ENCODE data around the gene NADSYN1.

The NADSYN1 gene

DNA sequence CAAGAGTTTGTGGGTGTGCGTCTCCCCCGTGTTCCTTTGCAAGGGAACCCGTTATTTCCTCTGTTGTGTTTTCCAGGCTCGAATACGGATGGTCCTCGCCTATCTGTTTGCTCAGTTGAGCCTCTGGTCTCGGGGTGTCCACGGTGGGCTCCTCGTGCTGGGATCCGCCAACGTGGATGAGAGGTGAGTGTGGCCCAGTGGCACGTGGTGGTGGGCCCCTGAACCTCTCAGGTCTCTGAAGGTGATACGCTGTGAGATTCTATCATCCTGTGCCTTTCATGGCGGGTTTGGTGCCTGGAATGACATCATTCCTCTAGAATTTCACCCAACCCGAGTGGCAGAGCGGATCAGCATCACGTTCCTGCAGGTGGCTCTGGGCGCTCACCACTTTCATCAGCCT lies 32.5 kb downstream of the NADSYN1 start:
- H2AFZ ChIP-seq (ENCODE audit: low read depth, low read length) = no peak overlapping the region
- TF ChIP-seq EZH2phosphoT487 (IDR thresholded peaks at IDR 0.05; ENCODE audit: low read depth) = no peak
- TF ChIP-seq, protein P1, sequence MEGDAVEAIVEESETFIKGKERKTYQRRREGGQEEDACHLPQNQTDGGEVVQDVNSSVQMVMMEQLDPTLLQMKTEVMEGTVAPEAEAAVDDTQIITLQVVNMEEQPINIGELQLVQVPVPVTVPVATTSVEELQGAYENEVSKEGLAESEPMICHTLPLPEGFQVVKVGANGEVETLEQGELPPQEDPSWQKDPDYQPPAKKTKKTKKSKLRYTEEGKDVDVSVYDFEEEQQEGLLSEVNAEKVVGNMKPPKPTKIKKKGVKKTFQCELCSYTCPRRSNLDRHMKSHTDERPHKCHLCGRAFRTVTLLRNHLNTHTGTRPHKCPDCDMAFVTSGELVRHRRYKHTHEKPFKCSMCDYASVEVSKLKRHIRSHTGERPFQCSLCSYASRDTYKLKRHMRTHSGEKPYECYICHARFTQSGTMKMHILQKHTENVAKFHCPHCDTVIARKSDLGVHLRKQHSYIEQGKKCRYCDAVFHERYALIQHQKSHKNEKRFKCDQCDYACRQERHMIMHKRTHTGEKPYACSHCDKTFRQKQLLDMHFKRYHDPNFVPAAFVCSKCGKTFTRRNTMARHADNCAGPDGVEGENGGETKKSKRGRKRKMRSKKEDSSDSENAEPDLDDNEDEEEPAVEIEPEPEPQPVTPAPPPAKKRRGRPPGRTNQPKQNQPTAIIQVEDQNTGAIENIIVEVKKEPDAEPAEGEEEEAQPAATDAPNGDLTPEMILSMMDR (IDR thresholded peaks at IDR 0.05; ENCODE audit: low read depth, low read length) = no peak
- H3K79me2 ChIP-seq (ENCODE audit: low read length) = no peaks in the 10 kb centered on the region
- H3K4me2 ChIP-seq (ENCODE audit: low read length) = no peak overlapping the region
- H4K20me1 ChIP-seq (ENCODE audit: insufficient read depth, low read length) = 0 out of 2 replicates have a peak, but pooled peaks cover 7% of the 10 kb centered on the region
- H3K9me3 ChIP-seq (ENCODE audit: insufficient read depth, low read length) = no peaks in the 10 kb centered on the region
- H3K4me3 ChIP-seq (ENCODE audit: low read length) = no peak overlapping the region
- peaks cover 12% of the 10 kb centered on the region for H3K4me1 ChIP-seq (ENCODE audit: low read length)
- H3K36me3 ChIP-seq (replicated peaks; ENCODE audit: low read depth, low read length) = peaks cover 48% of the 10 kb centered on the region
- H3K27ac ChIP-seq (ENCODE audit: low read length) = no peak overlapping the region
- H3K9ac ChIP-seq (ENCODE audit: low read length) = no peak overlapping the region
- no peaks in the 10 kb centered on the region for H3K27me3 ChIP-seq (ENCODE audit: low read depth, low read length)

DNA sequence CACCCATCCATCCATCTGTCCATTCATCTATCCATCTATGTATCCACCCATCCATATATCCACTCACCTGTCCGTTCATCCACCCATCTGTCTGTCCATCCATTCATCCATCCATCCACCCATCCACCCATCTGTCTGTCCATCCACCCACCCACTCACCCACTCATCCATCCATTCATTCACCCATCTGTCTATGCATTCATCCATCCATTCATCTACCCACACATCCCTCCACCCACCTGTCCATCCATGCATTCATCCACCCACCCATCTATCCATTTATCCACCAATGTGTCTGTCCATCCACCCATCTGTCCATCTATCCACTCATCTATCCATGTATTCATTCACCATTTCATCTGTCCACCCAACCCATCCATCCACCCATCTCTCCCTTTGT lies 33.3 kb downstream of the NADSYN1 start:
- no peak overlapping the region for H3K4me2 ChIP-seq (ENCODE audit: low read length)
- TF ChIP-seq, protein P1 (IDR thresholded peaks at IDR 0.05; ENCODE audit: low read depth, low read length) = no peak
- no peak for TF ChIP-seq EZH2phosphoT487 (IDR thresholded peaks at IDR 0.05; ENCODE audit: low read depth)
- peaks cover 12% of the 10 kb centered on the region for H3K4me1 ChIP-seq (ENCODE audit: low read length)
- H3K4me3 ChIP-seq (ENCODE audit: low read length) = no peak overlapping the region
- no peak overlapping the region for H3K27ac ChIP-seq (ENCODE audit: low read length)
- H2AFZ ChIP-seq (ENCODE audit: low read depth, low read length) = no peak overlapping the region
- H3K27me3 ChIP-seq (ENCODE audit: low read depth, low read length) = no peaks in the 10 kb centered on the region
- 0 out of 2 replicates have a peak, but pooled peaks cover 7% of the 10 kb centered on the region for H4K20me1 ChIP-seq (ENCODE audit: insufficient read depth, low read length)
- no peak overlapping the region for H3K9ac ChIP-seq (ENCODE audit: low read length)
- H3K79me2 ChIP-seq (ENCODE audit: low read length) = no peaks in the 10 kb centered on the region
- peaks cover 47% of the 10 kb centered on the region for H3K36me3 ChIP-seq (replicated peaks; ENCODE audit: low read depth, low read length)
- H3K9me3 ChIP-seq (ENCODE audit: insufficient read depth, low read length) = no peaks in the 10 kb centered on the region

DNA sequence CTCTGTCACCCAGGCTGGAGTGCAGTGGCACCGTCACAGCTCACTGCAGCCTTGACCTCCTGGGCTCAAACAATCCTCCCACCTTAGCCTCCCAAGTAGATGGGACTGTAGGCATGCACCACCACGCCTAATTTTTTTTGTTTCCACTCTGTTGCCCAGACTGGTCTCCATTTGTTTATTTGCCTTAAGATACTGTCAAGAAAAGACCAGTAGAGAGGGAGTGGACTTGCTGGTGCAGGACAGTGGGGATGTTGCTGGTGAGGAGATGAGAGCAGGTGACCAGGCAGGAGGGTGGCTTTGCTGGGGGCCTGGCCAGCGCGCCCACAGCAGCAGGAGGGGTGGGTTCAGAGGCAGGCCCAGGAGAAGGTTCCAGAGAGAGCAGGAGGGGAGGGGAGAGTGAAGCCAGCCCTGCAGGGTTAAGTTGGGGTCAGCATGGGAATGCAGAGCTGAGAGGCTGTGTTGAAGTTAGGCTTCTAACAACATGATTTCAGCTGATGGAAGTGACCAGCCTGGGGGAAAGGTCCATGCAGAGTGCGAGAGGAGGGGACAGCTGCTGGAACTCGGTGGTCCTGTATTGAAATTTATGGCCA lies 35.8 kb downstream of the NADSYN1 start:
- Histone ChIP-seq H4K20me1 (ENCODE audit: insufficient read depth, low read length) (0 out of 2 replicates have a peak, but pooled peaks cover 2% of the 10 kb centered on the region), H3K79me2 (ENCODE audit: low read length) (no peaks in the 10 kb centered on the region), H3K9me3 (ENCODE audit: insufficient read depth, low read length) (no peaks in the 10 kb centered on the region), H3K9ac (ENCODE audit: low read length) (no peak overlapping the region), H2AFZ (ENCODE audit: low read depth, low read length) (no peak overlapping the region), H3K36me3 (replicated peaks; ENCODE audit: low read depth, low read length) (peaks cover 40% of the 10 kb centered on the region), H3K27me3 (ENCODE audit: low read depth, low read length) (no peaks in the 10 kb centered on the region), H3K4me2 (ENCODE audit: low read length) (peak overlapping the region; percentile 46), H3K27ac (ENCODE audit: low read length) (no peak overlapping the region), H3K4me1 (ENCODE audit: low read length) (peaks cover 12% of the 10 kb centered on the region), H3K4me3 (ENCODE audit: low read length) (no peak overlapping the region)
- TF ChIP-seq, protein P1 (IDR thresholded peaks at IDR 0.05; ENCODE audit: low read depth, low read length) = no peak
- TF ChIP-seq EZH2phosphoT487 (IDR thresholded peaks at IDR 0.05; ENCODE audit: low read depth) = no peak

DNA sequence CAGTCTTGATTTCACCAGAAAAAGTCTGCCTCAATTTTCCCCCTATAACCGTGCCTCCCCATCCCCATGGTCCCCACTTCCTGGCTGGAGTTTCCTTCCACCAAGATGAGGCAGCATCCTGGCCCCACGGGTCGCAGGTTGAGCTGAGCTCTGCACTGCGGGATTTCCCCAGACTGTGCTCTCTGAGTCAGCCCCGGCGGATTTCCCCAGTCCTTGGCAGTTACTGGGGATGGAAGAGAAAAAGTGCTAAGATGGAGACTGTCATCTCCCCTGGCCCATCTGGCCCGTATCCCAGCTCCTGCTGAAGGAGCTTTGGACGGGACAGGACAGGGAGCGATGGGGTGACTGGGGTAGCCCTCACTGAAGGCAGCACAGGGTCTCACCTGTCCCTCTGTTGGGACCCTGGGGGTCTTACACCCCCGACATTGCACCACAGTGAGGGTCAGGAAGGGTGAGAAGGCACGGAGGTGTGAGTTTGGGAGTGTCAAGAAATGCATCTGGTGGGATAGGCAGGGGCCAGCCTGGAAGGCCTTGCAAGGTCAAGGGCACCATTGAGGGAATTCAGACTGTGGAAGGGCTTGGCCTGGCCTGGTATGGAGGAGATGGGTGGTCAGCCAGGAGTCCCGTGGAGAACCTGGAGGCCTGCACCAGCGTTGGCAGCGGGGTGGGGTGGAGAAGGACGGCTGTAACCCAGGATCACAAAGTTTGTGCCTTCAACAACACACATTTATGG lies 36.5 kb downstream of the NADSYN1 start:
- Histone ChIP-seq H3K36me3 (replicated peaks; ENCODE audit: low read depth, low read length) (peaks cover 37% of the 10 kb centered on the region), H3K27ac (ENCODE audit: low read length) (no peak overlapping the region), H3K4me1 (ENCODE audit: low read length) (peaks cover 12% of the 10 kb centered on the region), H3K4me2 (ENCODE audit: low read length) (peak overlapping the region; percentile 46), H3K9ac (ENCODE audit: low read length) (no peak overlapping the region; the same call in 1 of the 2 replicates), H3K9me3 (ENCODE audit: insufficient read depth, low read length) (no peaks in the 10 kb centered on the region), H3K27me3 (ENCODE audit: low read depth, low read length) (no peaks in the 10 kb centered on the region), H2AFZ (ENCODE audit: low read depth, low read length) (no peak overlapping the region), H3K79me2 (ENCODE audit: low read length) (no peaks in the 10 kb centered on the region), H4K20me1 (ENCODE audit: insufficient read depth, low read length) (no peaks in the 10 kb centered on the region), H3K4me3 (ENCODE audit: low read length) (no peak overlapping the region)
- no peak for TF ChIP-seq EZH2phosphoT487 (IDR thresholded peaks at IDR 0.05; ENCODE audit: low read depth)
- TF ChIP-seq, protein P1 (IDR thresholded peaks at IDR 0.05; ENCODE audit: low read depth, low read length) = no peak
